ENCODE data around the gene RBP3.
A peak's percentile ranks its signal among the peaks of the same experiment; 100 is the strongest.
"Not testable (repeated sequence)": the region's sequence is repeated elsewhere in the genome, so short reads cannot be mapped to it uniquely, and the experiment has no call there.

Gene RBP3

GRCh38 chr10:47376522-47377220 lies 28.5 kb downstream of the RBP3 start:
- DNase-seq: no peak

- DNase-seq: no peak
Measured at GRCh38 chr10:47378183-47378510, 30.0 kb downstream of the RBP3 start.

- no peak for DNase-seq
Measured at GRCh38 chr10:47378606-47379444, 30.7 kb downstream of the RBP3 start.

- DNase-seq: no peak
Measured at GRCh38 chr10:47379445-47379785, 31.3 kb downstream of the RBP3 start.

GRCh38 chr10:47379901-47380300 lies 31.7 kb downstream of the RBP3 start:
- no peak for DNase-seq

- DNase-seq: no peak
Measured at GRCh38 chr10:47380341-47381102, 32.4 kb downstream of the RBP3 start.

- no peak for DNase-seq
Measured at GRCh38 chr10:47381103-47381395, 32.9 kb downstream of the RBP3 start.

GRCh38 chr10:47381427-47382379 lies 33.5 kb downstream of the RBP3 start:
- DNase-seq: no peak

GRCh38 chr10:47383261-47384147 lies 35.3 kb downstream of the RBP3 start:
- DNase-seq: no peak

- DNase-seq: peak; percentile 88
Measured at GRCh38 chr10:47384148-47384921, 36.2 kb downstream of the RBP3 start, which contains the start of gene ZNF488. ZNF488 (minus strand) TSS chr10:47384293; CDS start chr10:47368829, 15,464 bp downstream.

GRCh38 chr10:47386104-47386503 lies 37.9 kb downstream of the RBP3 start:
- DNase-seq: not testable (repeated sequence)

GRCh38 chr10:47388879-47389278 lies 40.7 kb downstream of the RBP3 start:
- DNase-seq: no peak

- DNase-seq: no peak
Measured at GRCh38 chr10:47389619-47390018, 41.5 kb downstream of the RBP3 start.

GRCh38 chr10:47396311-47396717 lies 48.2 kb downstream of the RBP3 start:
- DNase-seq: peak; percentile 32

- no peak for DNase-seq
Measured at GRCh38 chr10:47397256-47397655, 49.1 kb downstream of the RBP3 start.

GRCh38 chr10:47400251-47400650 lies 52.1 kb downstream of the RBP3 start:
- no peak for DNase-seq

GRCh38 chr10:47400786-47401185 lies 52.6 kb downstream of the RBP3 start:
- DNase-seq: no peak

- DNase-seq: no peak
Measured at GRCh38 chr10:47401210-47401609, 53.0 kb downstream of the RBP3 start.

- no peak for DNase-seq
Measured at GRCh38 chr10:47401874-47402640, 53.9 kb downstream of the RBP3 start.
